Measurements from ENCODE around the gene REXO5.
"Not testable (repeated sequence)": the region's sequence is repeated elsewhere in the genome, so short reads cannot be mapped to it uniquely, and the experiment has no call there.

Gene REXO5

GRCh38 chr16:20763461-20764232 is 42.7 kb upstream of the REXO5 start, which contains the start of gene ACSM3:
Gene ACSM3 (plus strand): TSS chr16:20764014. CDS start chr16:20770035, 6,021 bp downstream.
- no peaks in the 10 kb centered on the region for H3K36me3 ChIP-seq (ENCODE audit: low read depth)
- H3K4me3 ChIP-seq (ENCODE audit: severe bottlenecking) = peak within 1 kb of the TSS; percentile 22
- H3K27ac ChIP-seq (ENCODE audit: poor library complexity, severe bottlenecking) = no peak within 1 kb of the TSS
- H3K9me3 ChIP-seq (ENCODE audit: severe bottlenecking) = no peaks in the 10 kb centered on the region
- ATAC-seq (ENCODE audit: low read depth) (peak; percentile 98), DNase-seq (ENCODE audit: low spot score) (no peak)
- no peaks in the 10 kb centered on the region for H3K4me1 ChIP-seq (ENCODE audit: insufficient read depth, poor library complexity, severe bottlenecking)
- H3K27me3 ChIP-seq (ENCODE audit: insufficient read depth, poor library complexity, severe bottlenecking) = no peaks in the 10 kb centered on the region
- TF ChIP-seq, protein P1, sequence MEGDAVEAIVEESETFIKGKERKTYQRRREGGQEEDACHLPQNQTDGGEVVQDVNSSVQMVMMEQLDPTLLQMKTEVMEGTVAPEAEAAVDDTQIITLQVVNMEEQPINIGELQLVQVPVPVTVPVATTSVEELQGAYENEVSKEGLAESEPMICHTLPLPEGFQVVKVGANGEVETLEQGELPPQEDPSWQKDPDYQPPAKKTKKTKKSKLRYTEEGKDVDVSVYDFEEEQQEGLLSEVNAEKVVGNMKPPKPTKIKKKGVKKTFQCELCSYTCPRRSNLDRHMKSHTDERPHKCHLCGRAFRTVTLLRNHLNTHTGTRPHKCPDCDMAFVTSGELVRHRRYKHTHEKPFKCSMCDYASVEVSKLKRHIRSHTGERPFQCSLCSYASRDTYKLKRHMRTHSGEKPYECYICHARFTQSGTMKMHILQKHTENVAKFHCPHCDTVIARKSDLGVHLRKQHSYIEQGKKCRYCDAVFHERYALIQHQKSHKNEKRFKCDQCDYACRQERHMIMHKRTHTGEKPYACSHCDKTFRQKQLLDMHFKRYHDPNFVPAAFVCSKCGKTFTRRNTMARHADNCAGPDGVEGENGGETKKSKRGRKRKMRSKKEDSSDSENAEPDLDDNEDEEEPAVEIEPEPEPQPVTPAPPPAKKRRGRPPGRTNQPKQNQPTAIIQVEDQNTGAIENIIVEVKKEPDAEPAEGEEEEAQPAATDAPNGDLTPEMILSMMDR (IDR thresholded peaks at IDR 0.05; ENCODE audit: poor library complexity, severe bottlenecking) = no peak

DNA sequence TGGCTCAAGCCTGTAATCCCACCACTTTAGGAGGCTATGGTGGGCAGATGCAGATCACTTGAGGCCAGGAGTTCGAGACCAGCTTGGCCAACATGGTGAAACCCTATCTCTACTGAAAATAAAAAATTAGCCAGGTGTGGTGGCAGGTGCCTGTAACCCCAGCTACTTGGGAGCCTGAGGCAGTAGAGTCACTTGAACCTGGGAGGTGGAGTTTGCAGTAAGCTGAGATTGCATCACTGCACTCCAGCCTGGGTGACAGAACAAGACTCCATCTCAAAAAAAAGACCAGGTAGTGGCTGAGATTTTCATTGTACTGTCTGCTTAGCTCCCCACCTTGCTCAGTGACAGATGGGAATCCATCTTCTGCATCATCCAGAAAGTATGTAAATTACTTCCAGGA is 41.9 kb upstream of the REXO5 start:
- not testable (repeated sequence) for H3K27me3 ChIP-seq (ENCODE audit: insufficient read depth, poor library complexity, severe bottlenecking); ATAC-seq (ENCODE audit: low read depth); H3K9me3 ChIP-seq (ENCODE audit: severe bottlenecking); H3K4me1 ChIP-seq (ENCODE audit: insufficient read depth, poor library complexity, severe bottlenecking); H3K36me3 ChIP-seq (ENCODE audit: low read depth); H3K27ac ChIP-seq (ENCODE audit: poor library complexity, severe bottlenecking); DNase-seq (ENCODE audit: low spot score); H3K4me3 ChIP-seq (ENCODE audit: severe bottlenecking)

DNA sequence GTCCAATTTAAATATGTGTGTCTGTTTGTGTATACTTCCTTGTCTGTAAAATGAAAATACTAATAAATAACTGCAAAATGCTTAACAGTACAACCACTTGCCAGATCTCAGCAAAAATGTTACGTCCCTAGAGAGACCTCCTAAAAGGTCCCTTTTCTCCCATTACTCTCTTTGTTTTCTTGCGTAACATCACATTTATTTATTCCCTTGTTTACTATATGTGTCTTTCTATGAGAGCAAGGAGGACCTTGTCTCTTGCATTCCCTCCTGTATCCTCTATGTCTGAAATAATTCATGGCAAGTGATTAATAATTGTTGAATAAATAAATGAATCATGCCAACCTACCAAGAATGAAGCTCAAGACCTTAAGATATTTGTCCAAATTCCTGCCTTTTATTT is 40.6 kb upstream of the REXO5 start:
- DNase-seq (ENCODE audit: low spot score) (no peak), ATAC-seq (ENCODE audit: low read depth) (no peak)
- Histone ChIP-seq H3K27me3 (ENCODE audit: insufficient read depth, poor library complexity, severe bottlenecking) (no peaks in the 10 kb centered on the region), H3K9me3 (ENCODE audit: severe bottlenecking) (no peaks in the 10 kb centered on the region), H3K4me3 (ENCODE audit: severe bottlenecking) (no peak overlapping the region), H3K4me1 (ENCODE audit: insufficient read depth, poor library complexity, severe bottlenecking) (no peaks in the 10 kb centered on the region), H3K27ac (ENCODE audit: poor library complexity, severe bottlenecking) (no peak overlapping the region), H3K36me3 (ENCODE audit: low read depth) (no peaks in the 10 kb centered on the region)
- TF ChIP-seq, protein P1 (IDR thresholded peaks at IDR 0.05; ENCODE audit: poor library complexity, severe bottlenecking) = no peak

DNA sequence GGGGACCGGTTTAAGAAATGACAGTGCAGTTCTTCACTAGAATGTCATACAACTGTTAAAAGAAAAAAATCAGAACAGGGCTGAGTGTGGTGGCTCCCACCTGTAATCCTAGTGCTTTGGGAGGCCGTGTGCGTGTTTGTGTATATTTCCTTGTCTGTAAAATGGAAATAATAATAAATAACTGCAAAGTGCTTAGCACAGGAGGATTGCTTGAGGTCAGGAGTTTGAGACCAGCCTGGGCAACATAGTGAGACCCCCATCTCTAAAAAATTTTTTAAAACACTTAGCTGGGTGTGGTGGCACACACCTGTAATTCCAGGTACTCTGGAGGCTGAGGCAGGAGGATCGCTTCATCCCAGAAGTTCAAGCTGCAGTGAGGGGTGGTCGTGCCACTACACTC is 40.0 kb upstream of the REXO5 start:
- ATAC-seq (ENCODE audit: low read depth) (no peak), DNase-seq (ENCODE audit: low spot score) (no peak)
- no peaks in the 10 kb centered on the region for H3K27me3 ChIP-seq (ENCODE audit: insufficient read depth, poor library complexity, severe bottlenecking)
- no peaks in the 10 kb centered on the region for H3K9me3 ChIP-seq (ENCODE audit: severe bottlenecking)
- TF ChIP-seq, protein P1 (IDR thresholded peaks at IDR 0.05; ENCODE audit: poor library complexity, severe bottlenecking) = no peak
- no peaks in the 10 kb centered on the region for H3K36me3 ChIP-seq (ENCODE audit: low read depth)
- no peaks in the 10 kb centered on the region for H3K4me1 ChIP-seq (ENCODE audit: insufficient read depth, poor library complexity, severe bottlenecking)
- H3K4me3 ChIP-seq (ENCODE audit: severe bottlenecking) = no peak overlapping the region
- no peak overlapping the region for H3K27ac ChIP-seq (ENCODE audit: poor library complexity, severe bottlenecking)

- no peaks in the 10 kb centered on the region for H3K4me1 ChIP-seq (ENCODE audit: insufficient read depth, poor library complexity, severe bottlenecking)
- ATAC-seq (ENCODE audit: low read depth) (no peak), DNase-seq (ENCODE audit: low spot score) (no peak)
- no peak overlapping the region for H3K4me3 ChIP-seq (ENCODE audit: severe bottlenecking)
- no peaks in the 10 kb centered on the region for H3K27me3 ChIP-seq (ENCODE audit: insufficient read depth, poor library complexity, severe bottlenecking)
- H3K36me3 ChIP-seq (ENCODE audit: low read depth) = no peaks in the 10 kb centered on the region
- no peak overlapping the region for H3K27ac ChIP-seq (ENCODE audit: poor library complexity, severe bottlenecking)
- TF ChIP-seq, protein P1 (IDR thresholded peaks at IDR 0.05; ENCODE audit: poor library complexity, severe bottlenecking) = no peak
- H3K9me3 ChIP-seq (ENCODE audit: severe bottlenecking) = no peaks in the 10 kb centered on the region
Measured at GRCh38 chr16:20767577-20767976, 38.8 kb upstream of the REXO5 start.
